Central memory CD4-positive, alpha-beta T cell (primary cell): ENCODE results near the gene ONECUT1.

Source experiments
- DNase-seq: peaks from one replicate; pipeline ENCODE4 v3.0.0; 2022

Gene ONECUT1

DNA sequence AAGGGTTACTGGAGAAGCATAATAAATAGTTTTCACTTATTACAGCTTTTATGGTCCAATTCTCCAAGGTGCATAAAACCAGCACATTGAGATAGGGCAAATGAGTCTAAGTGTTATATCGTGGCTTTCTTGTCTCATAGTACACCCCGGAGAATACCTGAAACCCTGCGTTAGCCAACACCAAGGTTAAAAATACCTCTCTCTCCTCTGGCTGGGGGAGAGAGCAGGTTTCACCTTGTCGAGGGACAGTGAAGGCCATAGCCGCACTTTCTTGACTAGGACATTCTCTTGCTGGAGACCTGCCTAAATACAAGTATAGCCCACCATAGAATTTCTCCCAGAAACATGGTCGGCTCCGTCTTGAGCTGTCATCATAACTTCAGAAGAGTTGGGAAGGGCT, 59.5 kb downstream of the ONECUT1 start:
- no peak for DNase-seq

DNA sequence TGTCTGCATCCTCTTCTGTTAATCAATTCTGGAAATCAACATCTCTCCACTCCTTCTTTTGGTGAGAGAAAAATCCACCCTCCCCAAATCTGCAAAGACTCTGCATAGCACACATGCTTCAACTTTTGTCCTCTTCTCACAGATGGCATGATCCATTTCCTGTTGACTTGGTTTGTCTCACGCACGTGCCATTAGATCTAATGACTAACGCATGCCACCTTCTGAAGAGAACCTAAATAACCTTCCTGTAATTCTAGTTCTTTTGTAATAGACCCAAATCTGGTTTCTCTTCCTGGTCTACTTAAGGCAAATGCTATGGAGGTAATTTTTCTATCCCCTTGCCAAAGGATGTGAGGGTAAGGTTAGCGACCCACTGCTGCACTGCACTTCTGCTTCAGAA, 60.0 kb downstream of the ONECUT1 start:
- peak; percentile 65 for DNase-seq

DNA sequence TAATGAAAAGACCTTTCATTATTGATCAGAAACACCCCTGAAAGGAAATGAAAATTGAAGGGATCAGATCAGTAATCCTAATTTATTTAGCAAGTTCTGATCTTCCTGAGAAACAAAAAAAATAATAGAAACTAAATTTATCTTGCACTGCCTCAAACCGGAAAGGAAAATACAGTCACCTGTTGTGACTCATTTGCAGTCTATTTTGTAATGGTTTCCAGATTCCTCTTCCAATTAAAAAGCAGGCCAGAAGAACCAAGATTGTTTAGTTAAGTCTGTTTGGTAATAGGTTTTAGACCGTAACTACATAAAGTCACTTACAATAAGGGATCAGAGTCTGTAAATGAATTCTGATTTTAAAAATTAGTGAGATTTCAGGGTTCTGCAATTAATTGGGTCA, 61.2 kb downstream of the ONECUT1 start:
- DNase-seq: no peak

DNA sequence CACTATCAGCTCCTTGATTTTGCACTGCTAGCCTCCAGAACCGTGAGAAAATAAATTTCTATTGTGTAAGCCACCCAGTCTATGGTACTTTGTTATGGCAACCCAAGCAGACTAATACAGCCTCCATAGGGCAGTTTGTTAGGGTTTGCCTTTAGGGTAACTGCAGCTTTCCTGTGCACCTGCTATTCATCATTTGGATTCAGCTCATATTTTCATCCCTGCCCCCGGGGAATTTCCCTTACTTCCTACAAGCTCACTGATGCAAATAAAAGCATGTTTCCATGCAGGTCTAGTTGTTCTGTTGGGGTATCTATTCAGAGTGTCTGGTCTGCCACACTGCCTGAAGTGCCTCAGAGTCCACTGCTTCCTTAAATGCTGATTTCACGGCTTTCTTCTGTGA, 62.3 kb downstream of the ONECUT1 start:
- no peak for DNase-seq

DNA sequence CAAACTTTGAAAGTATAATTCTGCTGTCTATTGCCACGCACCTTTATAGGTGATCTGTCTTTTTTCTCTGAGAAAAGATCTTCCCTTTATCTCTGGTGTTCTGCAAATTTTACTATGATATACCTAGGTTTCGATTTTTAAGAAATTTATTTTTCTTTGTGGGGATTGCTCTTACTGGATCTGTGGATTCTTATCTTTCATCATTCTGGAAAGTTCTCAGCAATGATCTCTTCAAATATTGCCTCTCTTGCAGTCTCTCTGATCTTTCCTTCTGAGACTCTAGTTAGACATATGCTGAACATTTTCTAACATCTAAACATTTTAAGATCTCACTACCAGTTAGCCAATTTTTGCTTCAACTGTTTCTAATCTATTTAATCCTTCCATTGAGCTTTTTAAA, 63.9 kb downstream of the ONECUT1 start:
- DNase-seq: no peak

DNA sequence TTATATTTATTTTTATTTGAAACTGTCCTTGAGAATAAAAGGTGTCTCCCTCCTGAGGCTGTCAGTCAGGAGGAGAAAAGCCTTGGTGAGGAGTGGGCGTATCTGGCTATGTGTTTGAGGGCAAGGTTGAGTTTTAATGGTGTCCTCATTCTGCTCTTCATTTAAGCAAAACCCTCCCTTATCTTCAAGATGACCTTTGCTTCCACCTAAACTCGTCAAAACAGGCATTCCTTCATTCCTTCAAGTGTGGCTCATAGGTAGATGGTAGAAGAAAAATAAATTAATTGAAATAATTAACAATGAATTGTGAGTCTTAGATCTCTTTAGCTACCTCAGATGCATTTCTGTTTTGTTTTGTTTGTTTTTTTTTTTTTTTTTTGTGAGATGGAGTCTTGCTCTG, 71.6 kb downstream of the ONECUT1 start:
- no peak for DNase-seq

DNA sequence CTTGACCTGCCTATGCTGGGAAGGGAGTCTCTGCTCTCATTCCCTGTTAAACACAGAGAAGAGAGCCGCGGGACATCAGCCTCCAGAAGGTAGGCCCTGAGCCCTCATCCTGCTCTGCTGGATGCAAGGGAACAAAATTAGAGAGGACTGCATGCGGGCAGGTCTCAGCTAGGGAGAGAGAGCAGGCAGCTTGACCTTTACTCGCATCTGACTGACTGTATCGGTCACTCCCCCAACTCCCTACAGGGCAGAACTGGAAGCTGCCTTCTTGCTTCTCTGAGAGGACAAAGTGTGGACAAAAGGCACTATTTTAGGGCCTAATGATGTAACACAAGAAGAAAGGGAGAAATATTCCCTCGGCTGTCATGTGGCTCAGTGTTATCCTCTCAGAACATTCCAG, 72.2 kb downstream of the ONECUT1 start:
- DNase-seq: no peak

DNA sequence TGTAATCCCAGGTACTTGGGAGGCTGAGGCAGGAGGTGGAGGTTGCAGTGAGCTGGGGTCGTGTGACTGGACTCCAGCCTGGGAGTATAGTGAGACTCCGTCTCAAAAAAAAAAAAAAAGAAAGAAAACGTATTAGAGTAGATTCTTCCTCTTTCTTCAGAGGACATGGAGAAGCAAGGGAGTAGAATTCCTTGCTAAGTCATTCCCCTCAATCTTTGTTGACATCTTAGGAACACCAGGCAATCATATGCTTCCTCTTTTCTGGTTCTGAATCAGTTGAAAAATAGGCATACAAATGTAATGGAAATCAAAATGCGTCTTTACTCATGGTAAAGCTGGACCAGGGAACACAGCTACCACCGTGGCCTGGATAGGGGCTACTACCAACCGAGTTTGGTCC, 72.7 kb downstream of the ONECUT1 start:
- no peak for DNase-seq

DNA sequence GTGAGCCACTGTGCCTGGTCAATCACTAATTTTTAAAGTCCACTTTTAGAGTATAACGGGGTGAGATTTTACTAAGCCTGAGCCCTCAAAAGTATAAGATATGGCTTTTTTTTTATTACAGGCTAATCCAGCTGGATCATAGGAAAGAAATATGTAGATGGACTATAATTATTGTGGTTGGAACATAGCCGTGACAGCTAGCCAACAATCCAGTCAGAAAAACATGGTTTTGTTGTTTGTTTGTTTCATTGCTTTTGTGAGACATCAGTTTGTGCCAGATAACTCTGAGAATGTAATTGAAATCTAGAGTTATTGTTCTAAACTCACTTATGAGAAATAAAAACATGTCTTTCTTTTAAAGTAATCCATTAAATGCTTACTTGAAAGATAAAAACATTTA, 73.6 kb downstream of the ONECUT1 start:
- DNase-seq: no peak

DNA sequence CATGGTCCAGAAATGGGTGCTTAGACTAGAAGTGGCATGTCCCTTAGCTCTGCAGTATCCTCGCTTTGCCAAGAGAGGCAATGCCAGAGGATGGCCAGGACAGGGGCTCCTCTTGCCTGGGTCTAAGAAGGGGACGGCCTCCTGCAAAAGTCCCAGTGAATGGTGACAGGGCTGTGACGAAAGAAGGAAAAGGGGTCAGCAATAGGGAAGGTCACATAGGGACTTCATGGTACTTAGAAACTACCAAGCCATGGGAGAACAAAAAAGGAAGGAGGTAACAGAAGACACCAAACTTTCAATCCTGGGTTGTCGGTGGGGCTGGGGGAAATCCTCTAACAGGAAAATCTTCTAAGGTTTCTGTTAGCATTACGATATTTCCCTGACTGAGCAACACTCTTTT, 74.7 kb downstream of the ONECUT1 start:
- no peak for DNase-seq

DNA sequence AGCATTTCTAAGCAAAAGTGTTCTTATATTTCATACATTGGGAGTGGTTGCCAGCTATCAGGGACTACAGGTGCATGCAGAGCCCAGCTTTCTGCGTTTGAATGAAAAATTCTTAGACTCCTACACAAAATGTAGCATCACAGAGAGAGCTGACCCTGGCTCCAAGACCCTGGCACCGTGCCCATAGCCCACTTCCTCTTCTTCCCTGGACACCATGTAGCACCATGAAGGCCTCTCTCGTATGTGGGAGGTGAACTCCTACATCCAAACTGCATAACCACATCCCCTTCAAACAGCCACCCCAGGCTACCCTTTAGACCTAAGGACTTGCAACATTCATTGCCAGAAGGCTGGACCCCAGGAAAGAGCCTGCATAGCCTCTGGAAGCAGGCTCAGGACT, 75.2 kb downstream of the ONECUT1 start:
- no peak for DNase-seq

DNA sequence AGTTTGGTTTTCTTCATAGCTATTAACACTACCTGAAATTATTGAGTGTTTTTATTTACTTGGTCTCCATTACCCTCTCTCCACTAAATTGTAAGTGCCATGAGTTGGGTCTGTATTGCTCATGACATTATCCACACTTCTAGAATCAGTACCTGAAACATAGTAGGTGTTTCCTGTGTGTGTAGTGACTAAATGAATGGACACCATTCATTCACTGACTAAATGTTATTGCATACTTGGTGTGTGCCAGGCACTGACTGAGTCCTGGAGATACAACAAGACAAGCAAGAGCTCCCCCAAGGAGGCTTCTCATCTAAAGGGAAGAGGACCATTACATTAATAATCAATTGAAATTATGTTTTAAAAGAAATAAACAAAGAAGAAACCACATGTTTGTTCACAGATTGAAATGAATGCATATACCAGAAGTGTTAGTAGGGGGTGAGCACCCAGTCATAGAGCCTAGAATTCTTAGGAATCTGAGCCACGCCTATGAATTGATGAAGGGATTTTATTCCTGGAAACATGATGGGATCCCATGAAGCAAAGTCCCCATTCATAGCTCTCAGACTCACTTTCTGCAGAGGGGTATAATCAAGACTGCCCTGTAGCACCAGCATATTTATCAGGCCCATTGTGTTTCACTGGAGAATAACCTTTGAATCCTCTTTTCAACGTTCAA, 79.3 kb downstream of the ONECUT1 start:
- DNase-seq: no peak

DNA sequence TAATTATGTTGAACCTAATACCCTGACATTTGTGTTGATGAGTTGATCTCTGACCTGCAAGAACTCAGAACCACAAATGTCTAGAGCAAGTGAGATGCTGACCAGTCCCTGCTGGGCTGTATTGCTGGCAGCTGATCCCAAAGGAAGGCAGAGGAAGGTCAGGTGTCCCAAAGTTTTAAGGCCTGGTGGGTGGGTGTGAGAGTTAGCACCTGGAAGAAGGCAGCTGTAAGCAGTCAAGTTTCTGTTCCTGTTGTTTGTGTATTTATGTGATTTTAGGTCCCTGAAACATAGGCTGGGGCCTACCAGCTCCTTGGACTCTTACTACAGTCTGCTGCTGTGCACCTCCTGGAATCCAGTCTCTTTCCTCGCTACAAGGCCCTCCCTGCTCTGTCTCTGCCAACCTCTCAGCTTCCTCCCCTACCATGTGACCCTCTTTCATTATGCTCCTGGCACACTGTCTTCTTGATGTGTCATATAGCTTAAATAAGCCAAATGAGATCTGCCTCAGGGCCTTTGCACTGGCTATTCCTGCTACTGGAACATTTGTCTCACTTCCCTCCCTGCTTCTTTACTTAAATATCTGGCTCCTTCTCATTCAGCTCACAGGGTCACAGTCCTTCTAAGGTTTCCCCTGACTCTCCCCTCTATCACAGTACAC, 80.0 kb downstream of the ONECUT1 start:
- no peak for DNase-seq

DNA sequence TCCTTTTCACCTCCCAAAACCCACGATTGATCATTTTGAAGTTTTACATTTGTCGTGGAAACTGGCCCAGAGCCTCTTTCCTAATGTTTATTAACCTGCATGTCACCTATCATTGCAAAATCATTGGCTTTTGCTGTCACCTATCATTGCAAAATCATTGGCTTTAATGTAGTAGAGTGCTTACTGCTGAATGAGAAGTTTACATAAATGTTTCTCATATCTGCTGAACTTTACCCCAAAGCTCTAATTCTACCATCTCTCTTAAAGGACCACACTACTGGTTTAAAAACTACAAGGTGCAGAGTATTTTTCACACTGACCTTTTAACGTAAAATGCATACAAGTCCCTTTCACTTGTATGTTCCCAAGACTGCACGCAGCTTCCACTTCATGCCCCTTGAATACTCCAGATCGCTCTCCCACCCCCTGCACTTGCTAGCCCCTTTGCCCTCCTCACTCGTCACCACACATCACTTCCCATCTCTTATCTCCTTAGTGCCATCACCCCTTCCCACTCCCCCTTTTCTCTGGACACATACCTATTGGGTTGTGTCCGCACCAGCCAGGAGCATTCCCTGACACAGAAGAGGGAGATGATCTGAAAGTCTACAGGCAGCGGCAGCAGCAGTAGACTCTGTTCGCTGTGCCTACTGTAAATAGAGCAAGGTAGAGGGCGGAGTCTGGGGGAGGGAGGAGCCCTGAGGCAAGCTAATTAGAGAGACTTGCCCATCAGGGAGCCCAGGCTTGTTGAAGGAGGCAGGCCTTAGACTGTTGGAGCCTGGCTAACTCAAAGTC, 80.8 kb downstream of the ONECUT1 start:
- no peak for DNase-seq
